GM21528 (cell line): ENCODE data around the gene CRYGA.

Experiments used
- ATAC-seq: cut with Tn5 transposase; IDR thresholded peaks from one replicate; pipeline ENCODE4 v1.9.1; 2021; ENCODE audit warnings: mild to moderate bottlenecking, moderate library complexity; ENCODE audit not compliant: unreplicated experiment, low FRiP score

Gene CRYGA

GRCh38 chr2:208163489-208163888 lies at the start of gene CRYGA:
Gene CRYGA (minus strand): TSS chr2:208163589. CDS start chr2:208163556, 33 bp downstream.
- no peak for ATAC-seq

GRCh38 chr2:208210688-208211451 lies 47.5 kb upstream of the CRYGA start:
- ATAC-seq = no peak

GRCh38 chr2:208208335-208209085 lies 45.1 kb upstream of the CRYGA start:
- ATAC-seq = no peak

- no peak for ATAC-seq
Observed at GRCh38 chr2:208207769-208208168, 44.4 kb upstream of the CRYGA start.

- no peak for ATAC-seq
Observed at GRCh38 chr2:208204166-208204565, 40.8 kb upstream of the CRYGA start.

GRCh38 chr2:208195531-208195930 lies 32.1 kb upstream of the CRYGA start:
- ATAC-seq = no peak

GRCh38 chr2:208192611-208193236 lies 29.3 kb upstream of the CRYGA start:
- no peak for ATAC-seq

- ATAC-seq = no peak
Observed at GRCh38 chr2:208189810-208190503, 26.6 kb upstream of the CRYGA start, which contains the start of gene C2orf80. Gene C2orf80 (minus strand): TSS chr2:208190030. CDS start chr2:208186986, 3,044 bp downstream.

- ATAC-seq = no peak
Observed at GRCh38 chr2:208189069-208189809, 25.9 kb upstream of the CRYGA start.

- no peak for ATAC-seq
Observed at GRCh38 chr2:208186893-208187292, 23.5 kb upstream of the CRYGA start.

GRCh38 chr2:208186465-208186864 lies 23.1 kb upstream of the CRYGA start:
- ATAC-seq = no peak

- ATAC-seq = no peak
Observed at GRCh38 chr2:208183972-208184705, 20.8 kb upstream of the CRYGA start.

- no peak for ATAC-seq
Observed at GRCh38 chr2:208183526-208183925, 20.1 kb upstream of the CRYGA start.

GRCh38 chr2:208182835-208183234 lies 19.4 kb upstream of the CRYGA start:
- ATAC-seq = no peak

GRCh38 chr2:208179028-208179609 lies 15.7 kb upstream of the CRYGA start:
- ATAC-seq = no peak

GRCh38 chr2:208175840-208176153 lies 12.4 kb upstream of the CRYGA start:
- ATAC-seq = no peak

GRCh38 chr2:208175069-208175839 lies 11.9 kb upstream of the CRYGA start:
- peak; percentile 99 for ATAC-seq

- ATAC-seq = no peak
Observed at GRCh38 chr2:208174144-208174543, 10.8 kb upstream of the CRYGA start.
